K562 (cell line): Measurements from ENCODE around the gene SVIL. TPM values are rescaled to one million over a fixed set of nuclear protein-coding genes. Genes with fewer than 3 reads are reported as not detected.

Experiments
- ATAC-seq: fragments of 200-7000 bp; cut with Tn5 transposase; 3 replicates; pipeline ENCODE4 v1.9.1; 2020; ENCODE audit warnings: moderate library complexity
- BruUV-seq: library from RNA; stranded (reverse); fragments of 400-500 nt; replicated peaks from 2 replicates; lab custom pipeline; 2021; lab: Mats Ljungman, UMichigan
- CTCF ChIA-PET: fragments of 300-600 bp; formaldehyde crosslinking; extraction: SDS; loops from one replicate; lab custom pipeline; 2021; ENCODE audit warnings: low intra/inter-chr PET ratio; lab: Yijun Ruan, JAX
- POLR2A ChIA-PET: fragments of 300-600, 350-650 bp; sonication (Branson Sonifier 250); formaldehyde crosslinking; extraction: SDS; loops from one replicate; lab custom pipeline; 2021; ENCODE audit warnings: antibody characterized with exemption, inconsistent platforms; lab: Yijun Ruan, JAX
- DNase-seq, 4 experiments: peaks; one replicate each; pipeline versions ENCODE4 v3.0.0 to v3.0.0-alpha.2; 2011 to 2018; ENCODE audit warnings: low spot score in 3 of 4, mixed read lengths in 3 of 4; ENCODE audit errors: extremely low read depth in 1 of 4
- FAIRE-seq: peaks from 2 replicates; lab custom pipeline; 2011; peaks lifted over from hg19 to GRCh38; lab: Jason Lieb, UNC
- H2AFZ ChIP-seq: 2 replicates; pipeline ENCODE4 v1.6.0; 2011; ENCODE audit warnings: low read depth, low read length, control low read depth, inconsistent platforms
- H3K27ac ChIP-seq: fragments of 200-600 bp; 3 replicates; pipeline ENCODE4 v1.8.0; 2011; ENCODE audit warnings: low read depth, mild to moderate bottlenecking, control low read depth, inconsistent platforms, low read length, moderate library complexity, mixed read lengths; ENCODE audit errors: extremely low read depth
- H3K27me3 ChIP-seq, 2 experiments: fragments of 300-600 bp in 1 of 2; 2 replicates in 1 of 2; 3 replicates in 1 of 2; pipeline versions ENCODE4 v1.6.0 to v1.8.0; 2011; ENCODE audit warnings: inconsistent platforms in 2 of 2, low read length in 2 of 2, mild to moderate bottlenecking in 1 of 2, mixed read lengths in 1 of 2, moderate library complexity in 1 of 2; ENCODE audit not compliant: control insufficient read depth in 2 of 2, insufficient read depth in 2 of 2
- H3K36me3 ChIP-seq: fragments of 300-600 bp; 3 replicates; pipeline ENCODE4 v1.8.0; 2011; ENCODE audit warnings: mild to moderate bottlenecking, low read length, inconsistent platforms; ENCODE audit not compliant: control insufficient read depth, insufficient read depth
- H3K4me1 ChIP-seq, 2 experiments: fragments of 200-600 bp in 1 of 2; replicated peaks in 1 of 2; 2 replicates in 1 of 2; 3 replicates in 1 of 2; pipeline versions ENCODE4 v1.5.1 to v1.8.0; 2011; ENCODE audit warnings: inconsistent platforms in 2 of 2, low read length in 2 of 2, mild to moderate bottlenecking in 1 of 2, mixed read lengths in 1 of 2, moderate library complexity in 1 of 2; ENCODE audit not compliant: control insufficient read depth in 2 of 2, insufficient read depth in 2 of 2
- H3K4me2 ChIP-seq: 2 replicates; pipeline ENCODE4 v1.6.1; 2011; ENCODE audit warnings: low read length, control low read depth, inconsistent platforms, mixed read lengths; ENCODE audit not compliant: insufficient read depth
- H3K4me3 ChIP-seq: fragments of 200-600 bp; sonication (generic), shearing (Covaris generic); 2 replicates; pipeline ENCODE4 v1.5.1; 2016; ENCODE audit warnings: control low read depth, inconsistent platforms
- H3K79me2 ChIP-seq: fragments of 200-600 bp; 3 replicates; pipeline ENCODE4 v1.8.0; 2011; ENCODE audit warnings: low read length, inconsistent platforms; ENCODE audit not compliant: control insufficient read depth, insufficient read depth
- H3K9ac ChIP-seq, 2 experiments: 2 replicates each; pipeline versions ENCODE4 v1.6.0 to v1.6.1; 2011; ENCODE audit warnings: low read depth in 2 of 2, low read length in 2 of 2, control low read depth in 1 of 2, inconsistent platforms in 1 of 2, mild to moderate bottlenecking in 1 of 2, mixed read lengths in 1 of 2; ENCODE audit not compliant: insufficient read depth in 1 of 2
- H3K9me1 ChIP-seq: one replicate; pipeline ENCODE4 v1.6.0; 2011; ENCODE audit warnings: inconsistent platforms, mild to moderate bottlenecking, low read length, moderate library complexity; ENCODE audit not compliant: control insufficient read depth, insufficient read depth
- H3K9me3 ChIP-seq: replicated peaks from 2 replicates; pipeline ENCODE4 v1.5.1; 2011; ENCODE audit warnings: low read depth, low read length, inconsistent platforms; ENCODE audit not compliant: control insufficient read depth, insufficient read depth
- H4K20me1 ChIP-seq: replicated peaks from 2 replicates; pipeline ENCODE4 v1.6.1; 2011; ENCODE audit warnings: low read length, inconsistent platforms, mixed read lengths; ENCODE audit not compliant: control insufficient read depth, insufficient read depth
- ARID1B ChIP-seq: fragments of 450-650 bp; IDR thresholded peaks from 2 replicates; pipeline ENCODE4 v1.6.1; 2016; ENCODE audit warnings: antibody characterized with exemption, mild to moderate bottlenecking, inconsistent platforms
- CBX2 ChIP-seq: fragments of 200-600 bp; sonication (generic); IDR thresholded peaks from one replicate; pipeline ENCODE4 v1.6.1; 2012; ENCODE audit warnings: mild to moderate bottlenecking, low read length, inconsistent platforms; ENCODE audit not compliant: insufficient read depth, poor library complexity, severe bottlenecking
- CGGBP1 ChIP-seq: fragments of 250-450 bp; sonication (Bioruptor Pico); IDR thresholded peaks from 2 replicates; pipeline ENCODE4 v1.9.0; 2021; ENCODE audit warnings: mild to moderate bottlenecking
- EWSR1 ChIP-seq: fragments of 450-650 bp; IDR thresholded peaks from 2 replicates; pipeline ENCODE4 v1.6.1; 2018; ENCODE audit warnings: borderline replicate concordance, mild to moderate bottlenecking, low read depth, moderate library complexity; ENCODE audit not compliant: partially characterized antibody
- GABPA ChIP-seq: fragments of 200-800 bp; sonication (Bioruptor generic); conservative IDR thresholded peaks from 2 replicates; pipeline ENCODE4 v1.6.1; 2016; ENCODE audit warnings: low read depth, missing genetic modification characterization, missing compliant biosample characterization
- GABPB1 ChIP-seq: sonication (generic); formaldehyde crosslinking; IDR thresholded peaks from 2 replicates; pipeline ENCODE4 v1.8.0; 2022; ENCODE audit warnings: mild to moderate bottlenecking, missing genetic modification reagents
- HDAC1 ChIP-seq, 2 experiments: fragments of 450-650 bp; IDR thresholded peaks; 2 replicates each; pipeline ENCODE4 v1.6.1; 2016 to 2017; ENCODE audit warnings: inconsistent platforms in 1 of 2, mild to moderate bottlenecking in 1 of 2, moderate library complexity in 1 of 2
- NFIX ChIP-seq: fragments of 250-450 bp; sonication (Bioruptor Pico); IDR thresholded peaks from 2 replicates; pipeline ENCODE4 v1.4.0; 2020; ENCODE audit warnings: low read depth, mild to moderate bottlenecking, moderate library complexity
- POLR2H ChIP-seq: IDR thresholded peaks from 2 replicates; pipeline ENCODE4 v1.6.1; 2016; ENCODE audit warnings: missing genetic modification characterization, low read depth, mild to moderate bottlenecking, control low read depth, missing compliant biosample characterization, moderate library complexity
- PTRF ChIP-seq: fragments of 450-650 bp; IDR thresholded peaks from 2 replicates; pipeline ENCODE4 v1.6.1; 2016; ENCODE audit warnings: mild to moderate bottlenecking, missing genetic modification characterization, missing compliant biosample characterization
- SIN3B ChIP-seq: fragments of 450-650 bp; IDR thresholded peaks from 2 replicates; pipeline ENCODE4 v1.6.1; 2017; ENCODE audit warnings: low read depth, mild to moderate bottlenecking, moderate library complexity
- SRSF1 ChIP-seq: fragments of 200-400 bp; formaldehyde crosslinking; IDR thresholded peaks from 2 replicates; pipeline ENCODE4 v1.6.1; 2017; ENCODE audit warnings: mild to moderate bottlenecking, low read depth, low read length, moderate library complexity
- TSC22D4 ChIP-seq: fragments of 450-650 bp; IDR thresholded peaks from 2 replicates; pipeline ENCODE4 v1.6.1; 2016; ENCODE audit warnings: missing genetic modification characterization, missing biosample characterization, control low read depth
- YY1 ChIP-seq, 3 experiments: IDR thresholded peaks; 2 replicates each; pipeline ENCODE4 v1.6.1; 2011; ENCODE audit warnings: low read length in 2 of 3, mild to moderate bottlenecking in 2 of 3, moderate library complexity in 2 of 3, borderline replicate concordance in 1 of 3, control low read depth in 1 of 3, low read depth in 1 of 3; ENCODE audit not compliant: insufficient read depth in 3 of 3, insufficient replicate concordance in 2 of 3, control insufficient read depth in 1 of 3, insufficient read length in 1 of 3; ENCODE audit errors: extremely low read depth in 1 of 3
- ZNF124 ChIP-seq: sonication (generic); formaldehyde crosslinking; IDR thresholded peaks from 2 replicates; pipeline ENCODE4 v1.8.1; 2022; ENCODE audit warnings: missing genetic modification reagents
- ZNF764 ChIP-seq: fragments of 250-450 bp; sonication (Bioruptor Pico); IDR thresholded peaks from 2 replicates; pipeline ENCODE4 v1.4.0; 2020; ENCODE audit warnings: low read depth, mild to moderate bottlenecking, moderate library complexity
- WGBS: fragments of 100-300 bp; shearing (Covaris generic); methylation state at CpG from one replicate; pipeline ENCODE4 v1.1.6; 2016; ENCODE audit warnings: low coverage, mixed read lengths; ENCODE audit not compliant: insufficient coverage; ENCODE audit errors: missing lambda C conversion rate; 5-methylcytosine and 5-hydroxymethylcytosine counted together
- in situ Hi-C: fragments of 300-500 bp; cut with MboI; formaldehyde crosslinking; loops from 4 replicates; pipeline ENCODE4 v1.15.0; 2018; ENCODE audit warnings: inconsistent platforms, mixed read lengths
- intact Hi-C: fragments of 100-400 bp; cut with micrococcal nuclease; formaldehyde crosslinking; loops from 2 replicates; pipeline ENCODE4 v1.14.2; 2022
- polyA plus RNA-seq, 8 experiments: library from polyadenylated mRNA; depleted of rRNA in 4 of 8; stranded (reverse) in 5 of 8; unstranded in 3 of 8; fragments of >200 nt; fragmentation: Nextera tagmentation in 2 of 8; fragmentation: Illumina TruSeq in 1 of 8; extraction: Ambion mirVana in 2 of 8; extraction: Trizol in 1 of 8; gene quantifications; 2 replicates each; pipeline versions ENCODE4 v1.2.1 to v1.2.3, GENCODE V29; 2011 to 2014; ENCODE audit warnings: inconsistent platforms in 1 of 8, missing spikeins in 1 of 8
- total RNA-seq, 7 experiments: library from RNA; depleted of rRNA in 6 of 7; stranded (reverse); fragments of >200 nt in 6 of 7; fragmentation: Illumina TruSeq in 2 of 7; extraction: Trizol in 2 of 7; gene quantifications; 2 replicates each; pipeline versions ENCODE4 v1.2.1 to v1.2.3, GENCODE V29; 2011 to 2021; ENCODE audit warnings: low replicate concordance in 1 of 7
- TF ChIP-seq, protein P1 (sequence below): sonication (generic); formaldehyde crosslinking; IDR thresholded peaks from 2 replicates; pipeline ENCODE4 v1.8.0; 2022; ENCODE audit warnings: mild to moderate bottlenecking, missing genetic modification reagents
- TF ChIP-seq, protein P2 (sequence below): fragments of 250-450 bp; sonication (Bioruptor Pico); IDR thresholded peaks from 2 replicates; pipeline ENCODE4 v1.5.0; 2020; ENCODE audit warnings: mild to moderate bottlenecking
- TF ChIP-seq, protein P3 (sequence below): sonication (generic); formaldehyde crosslinking; IDR thresholded peaks from 2 replicates; pipeline ENCODE4 v1.8.0; 2022; ENCODE audit warnings: mild to moderate bottlenecking, missing genetic modification reagents

SVIL gene
- total and polyA plus RNA-seq, 9 of the 15 experiments (the other 6 are each of a cell fraction or from before 2014, with no cell fraction given) = under 0.01 to 0.18 (median 0.05) TPM; not detected in 3

DNA sequence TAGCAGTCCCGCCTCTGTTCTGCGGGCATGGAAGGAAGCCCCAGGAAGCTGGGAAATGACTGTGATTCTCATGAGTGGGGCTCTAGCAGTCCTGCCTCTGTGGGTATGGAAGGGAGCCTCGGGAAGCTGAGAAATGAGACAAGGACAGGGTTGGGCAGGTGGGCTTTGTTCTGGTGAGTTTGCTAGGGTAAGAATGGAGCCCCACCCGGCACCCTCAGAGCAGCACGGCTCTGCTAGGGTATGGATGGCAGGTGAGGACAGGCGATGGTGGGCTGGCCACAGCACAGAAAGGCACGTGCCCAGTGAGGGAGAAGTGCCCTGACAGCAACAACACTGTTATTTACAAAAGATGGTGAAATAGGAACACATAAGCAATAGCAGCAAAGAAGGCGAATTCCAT lies 39.6 kb downstream of the SVIL start:
- no TSS peak for BruUV-seq
- ATAC-seq = no peak
- POLR2A ChIA-PET = interaction anchor here (0.7 kb wide), 1 partner anchor 476 kb away, joined by 3 read pairs; no protein-coding TSS in a partner anchor
- TF ChIP-seq ARID1B = no peak
- TF ChIP-seq, protein P1, sequence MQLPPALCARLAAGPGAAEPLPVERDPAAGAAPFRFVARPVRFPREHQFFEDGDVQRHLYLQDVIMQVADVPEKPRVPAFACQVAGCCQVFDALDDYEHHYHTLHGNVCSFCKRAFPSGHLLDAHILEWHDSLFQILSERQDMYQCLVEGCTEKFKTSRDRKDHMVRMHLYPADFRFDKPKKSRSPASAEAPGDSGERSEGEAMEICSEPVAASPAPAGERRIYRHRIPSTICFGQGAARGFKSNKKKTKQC (CRISPR knock-in tag) = no peak
- no peak for TF ChIP-seq HDAC1 (IDR thresholded peaks at IDR 0.05)
- no peak for TF ChIP-seq NFIX
- TF ChIP-seq TSC22D4 (tag) = no peak
- no peak for TF ChIP-seq EWSR1
- TF ChIP-seq YY1 (IDR thresholded peaks at IDR 0.05; ENCODE audit: borderline replicate concordance in 1 of 3, control insufficient read depth in 1 of 3, extremely low read depth in 1 of 3, insufficient read depth in 3 of 3, insufficient read length in 1 of 3, insufficient replicate concordance in 2 of 3, low read depth in 1 of 3, low read length in 2 of 3) = no peak
- no peak for TF ChIP-seq POLR2H (tag)
- TF ChIP-seq, protein P2, sequence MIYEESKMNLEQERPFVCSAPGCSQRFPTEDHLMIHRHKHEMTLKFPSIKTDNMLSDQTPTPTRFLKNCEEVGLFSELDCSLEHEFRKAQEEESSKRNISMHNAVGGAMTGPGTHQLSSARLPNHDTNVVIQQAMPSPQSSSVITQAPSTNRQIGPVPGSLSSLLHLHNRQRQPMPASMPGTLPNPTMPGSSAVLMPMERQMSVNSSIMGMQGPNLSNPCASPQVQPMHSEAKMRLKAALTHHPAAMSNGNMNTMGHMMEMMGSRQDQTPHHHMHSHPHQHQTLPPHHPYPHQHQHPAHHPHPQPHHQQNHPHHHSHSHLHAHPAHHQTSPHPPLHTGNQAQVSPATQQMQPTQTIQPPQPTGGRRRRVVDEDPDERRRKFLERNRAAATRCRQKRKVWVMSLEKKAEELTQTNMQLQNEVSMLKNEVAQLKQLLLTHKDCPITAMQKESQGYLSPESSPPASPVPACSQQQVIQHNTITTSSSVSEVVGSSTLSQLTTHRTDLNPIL (CRISPR knock-in tag) = no peak
- TF ChIP-seq GABPB1 (CRISPR knock-in tag) = no peak
- no peak for TF ChIP-seq GABPA (tag)
- TF ChIP-seq SRSF1 = no peak
- TF ChIP-seq CGGBP1 (CRISPR knock-in tag) = no peak
- TF ChIP-seq, protein P3, sequence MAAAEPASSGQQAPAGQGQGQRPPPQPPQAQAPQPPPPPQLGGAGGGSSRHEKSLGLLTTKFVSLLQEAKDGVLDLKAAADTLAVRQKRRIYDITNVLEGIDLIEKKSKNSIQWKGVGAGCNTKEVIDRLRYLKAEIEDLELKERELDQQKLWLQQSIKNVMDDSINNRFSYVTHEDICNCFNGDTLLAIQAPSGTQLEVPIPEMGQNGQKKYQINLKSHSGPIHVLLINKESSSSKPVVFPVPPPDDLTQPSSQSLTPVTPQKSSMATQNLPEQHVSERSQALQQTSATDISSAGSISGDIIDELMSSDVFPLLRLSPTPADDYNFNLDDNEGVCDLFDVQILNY (CRISPR knock-in tag) = no peak
- no peak for TF ChIP-seq SIN3B
- TF ChIP-seq CBX2 = no peak
- TF ChIP-seq ZNF124 = no peak
- TF ChIP-seq ZNF764 (CRISPR knock-in tag) = no peak
- TF ChIP-seq PTRF (tag) = no peak
- WGBS = 0% methylated on average over 8 of the region's 8 CpGs
- no peaks in the 10 kb centered on the region for H3K9me3 ChIP-seq
- no peak for DNase-seq
- no peak overlapping the region for H3K9ac ChIP-seq
- no peak overlapping the region for H3K4me3 ChIP-seq
- no peak overlapping the region for H3K4me2 ChIP-seq
- in situ Hi-C loops = no loop called here
- no peaks in the 10 kb centered on the region for H3K36me3 ChIP-seq
- FAIRE-seq = no peak
- H3K79me2 ChIP-seq = no peaks in the 10 kb centered on the region
- 0 out of 2 replicates have a peak, but pooled peaks cover 3% of the 10 kb centered on the region for H4K20me1 ChIP-seq
- intact Hi-C loops = no loop called here
- H2AFZ ChIP-seq = no peak overlapping the region
- no peak overlapping the region for H3K27ac ChIP-seq
- H3K9me1 ChIP-seq = no peaks in the 10 kb centered on the region
- CTCF ChIA-PET = no interaction called here
- H3K27me3 ChIP-seq = peaks cover 0 to 20% of the 10 kb centered on the region in 2 experiments; a peak in 1 of 5 replicates
- no peaks in the 10 kb centered on the region for H3K4me1 ChIP-seq
